GM13976 (cell line): ENCODE data around the gene CCDC170.
"Not testable (repeated sequence)": the region's sequence is repeated elsewhere in the genome, so short reads cannot be mapped to it uniquely, and the experiment has no call there.

Source experiments
- DNase-seq: peaks from one replicate; pipeline ENCODE4 v3.0.0; 2012; ENCODE audit warnings: low spot score
- in situ Hi-C: fragments of 300-500 bp; cut with MboI; formaldehyde crosslinking; loops from one replicate; pipeline ENCODE4 v1.12.0; 2022; ENCODE audit warnings: low sequenced_read_pairs, mixed read lengths, inconsistent platforms; ENCODE audit not compliant: unreplicated experiment
- TF ChIP-seq, protein P1 (sequence below): IDR thresholded peaks from 2 replicates; pipeline ENCODE4 v1.5.1; 2012; ENCODE audit warnings: borderline replicate concordance, mild to moderate bottlenecking; ENCODE audit not compliant: insufficient read depth; ENCODE audit errors: extremely low read depth, missing control alignments, control extremely low read depth

CCDC170 gene

DNA sequence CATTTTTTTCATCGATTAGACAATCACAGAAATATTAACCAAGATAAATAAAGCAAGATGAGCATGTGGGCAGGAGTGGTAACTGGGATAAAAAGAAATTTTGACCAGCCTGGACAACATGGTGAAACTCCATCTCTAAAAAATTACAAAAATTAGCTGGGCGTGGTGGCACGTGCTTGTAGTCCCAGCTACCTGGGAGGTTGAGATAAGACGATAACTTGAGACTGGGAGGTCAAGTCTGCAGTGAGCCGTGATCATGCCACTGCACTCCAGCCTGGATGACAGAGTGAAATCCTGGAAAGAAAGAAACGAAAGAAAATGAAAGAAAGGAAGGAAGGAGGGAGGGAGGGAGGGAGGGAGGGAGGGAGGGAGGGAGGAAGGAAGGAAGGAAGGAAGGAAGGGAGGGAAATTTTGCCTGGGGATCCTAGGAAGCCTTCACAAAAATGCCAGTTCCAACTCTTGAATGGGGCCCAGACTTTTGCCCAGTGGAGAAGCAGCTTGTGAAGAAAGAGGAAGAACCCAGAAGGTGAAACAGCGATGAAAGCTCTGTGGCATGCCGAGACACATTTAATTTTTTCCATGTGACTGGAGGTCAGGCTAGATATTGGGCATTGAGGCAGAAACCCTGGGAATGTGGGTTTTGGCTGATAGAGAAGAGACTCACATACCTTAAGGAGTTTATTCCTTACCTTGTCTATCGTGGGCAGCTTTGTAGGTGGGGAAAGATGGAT is 20.3 kb downstream of the CCDC170 start:
- TF ChIP-seq, protein P1, sequence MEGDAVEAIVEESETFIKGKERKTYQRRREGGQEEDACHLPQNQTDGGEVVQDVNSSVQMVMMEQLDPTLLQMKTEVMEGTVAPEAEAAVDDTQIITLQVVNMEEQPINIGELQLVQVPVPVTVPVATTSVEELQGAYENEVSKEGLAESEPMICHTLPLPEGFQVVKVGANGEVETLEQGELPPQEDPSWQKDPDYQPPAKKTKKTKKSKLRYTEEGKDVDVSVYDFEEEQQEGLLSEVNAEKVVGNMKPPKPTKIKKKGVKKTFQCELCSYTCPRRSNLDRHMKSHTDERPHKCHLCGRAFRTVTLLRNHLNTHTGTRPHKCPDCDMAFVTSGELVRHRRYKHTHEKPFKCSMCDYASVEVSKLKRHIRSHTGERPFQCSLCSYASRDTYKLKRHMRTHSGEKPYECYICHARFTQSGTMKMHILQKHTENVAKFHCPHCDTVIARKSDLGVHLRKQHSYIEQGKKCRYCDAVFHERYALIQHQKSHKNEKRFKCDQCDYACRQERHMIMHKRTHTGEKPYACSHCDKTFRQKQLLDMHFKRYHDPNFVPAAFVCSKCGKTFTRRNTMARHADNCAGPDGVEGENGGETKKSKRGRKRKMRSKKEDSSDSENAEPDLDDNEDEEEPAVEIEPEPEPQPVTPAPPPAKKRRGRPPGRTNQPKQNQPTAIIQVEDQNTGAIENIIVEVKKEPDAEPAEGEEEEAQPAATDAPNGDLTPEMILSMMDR = no peak
- in situ Hi-C loops = no loop called here
- no peak for DNase-seq

GRCh38 chr6:151518992-151519391 is 25.2 kb downstream of the CCDC170 start:
- in situ Hi-C loops, DNase-seq: not testable (repeated sequence)

DNA sequence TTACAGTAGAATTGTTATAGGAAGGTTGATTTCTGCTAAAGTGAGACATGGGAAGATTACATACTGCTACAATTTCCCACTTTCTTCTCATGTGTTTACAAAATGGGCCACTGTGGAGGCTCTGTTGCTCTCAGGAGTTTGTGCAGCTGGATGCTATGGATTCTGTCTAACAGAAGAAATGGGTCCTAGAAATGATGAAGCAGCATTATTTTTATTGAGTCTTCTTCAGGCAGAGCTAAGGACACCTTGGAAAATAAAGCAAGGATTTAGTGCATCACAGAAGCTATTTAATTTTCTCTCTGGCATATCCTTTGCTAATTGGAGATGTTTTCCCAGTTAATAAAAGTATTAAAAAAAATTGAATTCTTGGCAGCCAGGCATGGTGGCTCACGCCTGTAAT is 29.2 kb downstream of the CCDC170 start:
- TF ChIP-seq, protein P1 = no peak
- in situ Hi-C loops = no loop called here
- no peak for DNase-seq

GRCh38 chr6:151524059-151524458 is 30.2 kb downstream of the CCDC170 start:
- TF ChIP-seq, protein P1 = no peak
- DNase-seq = no peak
- in situ Hi-C loops = no loop called here

DNA sequence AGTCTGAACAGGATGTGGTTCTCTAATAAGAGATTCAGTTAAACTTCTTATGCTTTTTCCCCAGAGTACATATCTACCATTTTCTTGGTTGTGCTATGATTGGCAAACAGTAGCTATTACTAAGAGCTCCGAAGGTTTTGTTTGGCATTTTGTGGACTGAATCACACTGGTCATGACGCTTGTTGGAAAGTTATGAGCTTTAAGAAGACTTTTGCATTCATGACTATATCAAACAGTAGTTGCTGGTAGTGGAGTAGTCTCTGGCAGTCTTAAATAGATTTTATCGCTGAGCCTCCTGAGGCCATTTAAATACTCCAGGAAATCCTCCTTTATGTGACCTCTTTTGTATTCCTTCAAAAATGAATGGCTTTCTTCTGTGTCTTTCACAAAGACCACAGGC is 40.8 kb downstream of the CCDC170 start:
- in situ Hi-C loops = no loop called here
- DNase-seq = no peak
- TF ChIP-seq, protein P1 = no peak

DNA sequence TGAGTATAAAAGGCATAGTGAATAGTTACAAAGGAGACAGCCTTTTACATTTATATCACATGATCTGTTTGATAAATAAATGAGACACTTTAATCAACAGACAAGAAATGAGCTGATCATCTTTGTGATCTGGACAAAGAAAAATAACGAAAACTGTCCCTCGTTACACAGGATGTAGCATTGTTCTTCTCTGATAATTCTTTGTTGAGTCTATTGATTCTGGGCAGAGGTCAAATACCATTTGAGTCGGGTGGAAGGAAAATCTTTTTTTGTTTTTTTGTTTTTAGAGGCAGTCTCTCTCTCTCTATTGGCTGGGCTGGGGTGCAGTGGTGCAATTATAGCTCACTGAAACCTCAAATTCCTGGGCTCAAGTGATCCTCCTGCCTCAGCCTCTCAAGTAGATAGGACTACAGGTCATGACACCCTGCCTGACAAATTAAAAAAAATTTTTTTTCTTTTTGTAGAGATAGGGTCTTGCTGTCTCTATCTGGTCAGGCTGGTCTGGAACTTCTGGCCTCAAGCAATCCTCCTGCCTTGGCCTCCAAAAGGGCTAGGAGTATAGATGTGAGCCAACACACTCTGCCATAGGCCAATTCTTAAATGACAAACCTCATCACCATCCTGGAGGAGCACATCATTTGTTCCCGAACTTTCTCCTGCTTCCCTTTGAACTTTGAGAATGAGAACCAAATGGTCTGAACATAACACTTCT is 41.8 kb downstream of the CCDC170 start:
- in situ Hi-C loops = no loop called here
- no peak for DNase-seq
- TF ChIP-seq, protein P1 = no peak

- in situ Hi-C loops = no loop called here
- DNase-seq = no peak
- TF ChIP-seq, protein P1 = no peak
Measured at GRCh38 chr6:151536188-151536479, 42.3 kb downstream of the CCDC170 start.
